Esophagus squamous epithelium (tissue), 4 donors: ENCODE measurements around the gene BABAM2.

Experiments used
- POLR2A ChIP-seq, 4 donors: fragments of 450-650 bp; IDR thresholded peaks; one replicate each; pipeline ENCODE4 v1.6.1; 2017; ENCODE audit warnings: antibody characterized with exemption in 4 of 4, mild to moderate bottlenecking in 4 of 4, moderate library complexity in 3 of 4
- TF ChIP-seq, protein P1 (sequence below), 6 experiments: fragments of 450-650 bp in 4 of 6; fragments of 200-600 bp in 2 of 6; sonication (generic) in 2 of 6; IDR thresholded peaks; one replicate each; pipeline ENCODE4 v1.5.1; 2016 to 2019; ENCODE audit warnings: antibody characterized with exemption in 6 of 6, mild to moderate bottlenecking in 4 of 6, moderate library complexity in 4 of 6

GRCh38 chr2:28153851-28154250 is 263.3 kb downstream of the BABAM2 start:
- no peak for TF ChIP-seq POLR2A (IDR thresholded peaks at IDR 0.05)
- TF ChIP-seq, protein P1, sequence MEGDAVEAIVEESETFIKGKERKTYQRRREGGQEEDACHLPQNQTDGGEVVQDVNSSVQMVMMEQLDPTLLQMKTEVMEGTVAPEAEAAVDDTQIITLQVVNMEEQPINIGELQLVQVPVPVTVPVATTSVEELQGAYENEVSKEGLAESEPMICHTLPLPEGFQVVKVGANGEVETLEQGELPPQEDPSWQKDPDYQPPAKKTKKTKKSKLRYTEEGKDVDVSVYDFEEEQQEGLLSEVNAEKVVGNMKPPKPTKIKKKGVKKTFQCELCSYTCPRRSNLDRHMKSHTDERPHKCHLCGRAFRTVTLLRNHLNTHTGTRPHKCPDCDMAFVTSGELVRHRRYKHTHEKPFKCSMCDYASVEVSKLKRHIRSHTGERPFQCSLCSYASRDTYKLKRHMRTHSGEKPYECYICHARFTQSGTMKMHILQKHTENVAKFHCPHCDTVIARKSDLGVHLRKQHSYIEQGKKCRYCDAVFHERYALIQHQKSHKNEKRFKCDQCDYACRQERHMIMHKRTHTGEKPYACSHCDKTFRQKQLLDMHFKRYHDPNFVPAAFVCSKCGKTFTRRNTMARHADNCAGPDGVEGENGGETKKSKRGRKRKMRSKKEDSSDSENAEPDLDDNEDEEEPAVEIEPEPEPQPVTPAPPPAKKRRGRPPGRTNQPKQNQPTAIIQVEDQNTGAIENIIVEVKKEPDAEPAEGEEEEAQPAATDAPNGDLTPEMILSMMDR (IDR thresholded peaks at IDR 0.05) = no peak
